ENCODE measurements around the gene CHFR.

The CHFR gene

GRCh38 chr12:132827763-132828703 lies 59.4 kb downstream of the CHFR start:
- H3K36me3 Mint-ChIP-seq (ENCODE audit: low read depth): peaks cover 36% of the 10 kb centered on the region
- H3K4me1 Mint-ChIP-seq: peaks cover 30% of the 10 kb centered on the region
- peak overlapping the region; percentile 90 to 100 (median 92) for H3K27ac Mint-ChIP-seq
- TF ChIP-seq, protein P1, sequence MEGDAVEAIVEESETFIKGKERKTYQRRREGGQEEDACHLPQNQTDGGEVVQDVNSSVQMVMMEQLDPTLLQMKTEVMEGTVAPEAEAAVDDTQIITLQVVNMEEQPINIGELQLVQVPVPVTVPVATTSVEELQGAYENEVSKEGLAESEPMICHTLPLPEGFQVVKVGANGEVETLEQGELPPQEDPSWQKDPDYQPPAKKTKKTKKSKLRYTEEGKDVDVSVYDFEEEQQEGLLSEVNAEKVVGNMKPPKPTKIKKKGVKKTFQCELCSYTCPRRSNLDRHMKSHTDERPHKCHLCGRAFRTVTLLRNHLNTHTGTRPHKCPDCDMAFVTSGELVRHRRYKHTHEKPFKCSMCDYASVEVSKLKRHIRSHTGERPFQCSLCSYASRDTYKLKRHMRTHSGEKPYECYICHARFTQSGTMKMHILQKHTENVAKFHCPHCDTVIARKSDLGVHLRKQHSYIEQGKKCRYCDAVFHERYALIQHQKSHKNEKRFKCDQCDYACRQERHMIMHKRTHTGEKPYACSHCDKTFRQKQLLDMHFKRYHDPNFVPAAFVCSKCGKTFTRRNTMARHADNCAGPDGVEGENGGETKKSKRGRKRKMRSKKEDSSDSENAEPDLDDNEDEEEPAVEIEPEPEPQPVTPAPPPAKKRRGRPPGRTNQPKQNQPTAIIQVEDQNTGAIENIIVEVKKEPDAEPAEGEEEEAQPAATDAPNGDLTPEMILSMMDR (IDR thresholded peaks at IDR 0.05; ENCODE audit: unreplicated experiment in 3 of 3): no peak
- H3K9me3 Mint-ChIP-seq: no peaks in the 10 kb centered on the region
- peak overlapping the region; percentile 92 to 95 (median 94) for H3K4me3 Mint-ChIP-seq
- peaks cover 3% of the 10 kb centered on the region for H3K27me3 Mint-ChIP-seq (ENCODE audit: low read depth)

GRCh38 chr12:132825861-132826260 lies 61.5 kb downstream of the CHFR start:
- H3K27ac Mint-ChIP-seq: peak overlapping the region in 2 of 3 experiments; percentile 12 to 52
- peaks cover 3% of the 10 kb centered on the region for H3K27me3 Mint-ChIP-seq (ENCODE audit: low read depth)
- TF ChIP-seq, protein P1 (IDR thresholded peaks at IDR 0.05; ENCODE audit: unreplicated experiment in 3 of 3): no peak
- no peaks in the 10 kb centered on the region for H3K9me3 Mint-ChIP-seq
- H3K36me3 Mint-ChIP-seq (ENCODE audit: low read depth): peaks cover 43% of the 10 kb centered on the region
- peak overlapping the region; percentile 92 to 95 (median 94) for H3K4me3 Mint-ChIP-seq
- H3K4me1 Mint-ChIP-seq: peaks cover 30% of the 10 kb centered on the region

GRCh38 chr12:132825089-132825488 lies 62.3 kb downstream of the CHFR start:
- peak overlapping the region in 1 of 3 experiments; percentile 12 for H3K27ac Mint-ChIP-seq
- TF ChIP-seq, protein P1 (IDR thresholded peaks at IDR 0.05; ENCODE audit: unreplicated experiment in 3 of 3): no peak

GRCh38 chr12:132824053-132824452 lies 63.4 kb downstream of the CHFR start:
- Mint-ChIP-seq H3K27me3 (ENCODE audit: low read depth) (no peaks in the 10 kb centered on the region), H3K4me3 (peak overlapping the region; percentile 7 to 67 (median 47)), H3K27ac (no peak overlapping the region), H3K36me3 (ENCODE audit: low read depth) (peaks cover 59% of the 10 kb centered on the region), H3K9me3 (no peaks in the 10 kb centered on the region), H3K4me1 (peaks cover 30% of the 10 kb centered on the region)
- TF ChIP-seq, protein P1 (IDR thresholded peaks at IDR 0.05; ENCODE audit: unreplicated experiment in 3 of 3): no peak

More at GRCh38 chr12:132825089-132825488, 62.3 kb downstream of the CHFR start:
- peaks cover 30% of the 10 kb centered on the region for H3K4me1 Mint-ChIP-seq
- H3K36me3 Mint-ChIP-seq (ENCODE audit: low read depth): peaks cover 50% of the 10 kb centered on the region
- H3K27me3 Mint-ChIP-seq (ENCODE audit: low read depth): no peaks in the 10 kb centered on the region
- H3K9me3 Mint-ChIP-seq: no peaks in the 10 kb centered on the region
- peak overlapping the region in 2 of 3 experiments; percentile 94 to 95 for H3K4me3 Mint-ChIP-seq

DNA sequence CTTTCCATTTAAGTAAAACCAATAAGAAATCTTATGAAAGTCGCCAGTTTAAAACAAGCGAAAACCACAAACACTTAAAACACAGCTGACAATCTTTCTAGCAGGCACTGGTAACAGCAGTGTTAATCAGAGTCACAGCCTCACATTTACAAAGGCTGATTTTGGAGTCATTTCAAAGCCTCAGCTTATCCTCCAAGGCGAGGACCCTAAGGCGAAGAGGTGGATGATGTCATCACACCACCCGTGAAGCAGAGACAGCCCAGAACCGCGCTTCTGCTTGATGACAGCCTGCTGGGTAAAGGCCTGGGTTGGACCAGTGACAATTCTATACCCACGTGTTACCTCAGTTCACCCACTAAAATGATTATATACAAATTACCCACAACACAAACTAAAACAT lies 68.8 kb downstream of the CHFR start:
- H3K27ac Mint-ChIP-seq: no peak overlapping the region
- no peaks in the 10 kb centered on the region for H3K9me3 Mint-ChIP-seq
- peaks cover 53% of the 10 kb centered on the region for H3K36me3 Mint-ChIP-seq (ENCODE audit: low read depth)
- H3K4me3 Mint-ChIP-seq: no peak overlapping the region
- no peaks in the 10 kb centered on the region for H3K4me1 Mint-ChIP-seq
- TF ChIP-seq, protein P1 (IDR thresholded peaks at IDR 0.05; ENCODE audit: unreplicated experiment in 3 of 3): no peak
- no peaks in the 10 kb centered on the region for H3K27me3 Mint-ChIP-seq (ENCODE audit: low read depth)

Data from nephron (organoid).